GM23338 (cell line): ENCODE measurements around the gene ENTR1. TPM values are rescaled to one million over a fixed set of nuclear protein-coding genes. Genes with fewer than 3 reads are reported as not detected.

ENCODE experiments used
- ATAC-seq: fragments of 200-7000 bp; cut with Tn5 transposase; 3 replicates; pipeline ENCODE4 v1.9.1; 2020
- DNase-seq: peaks from one replicate; pipeline ENCODE4 v3.0.0-alpha.2; 2015; ENCODE audit warnings: low spot score
- H2AFZ ChIP-seq: fragments of 200-600 bp; sonication (generic); 2 replicates; pipeline ENCODE4 v1.8.0; 2016; ENCODE audit warnings: antibody characterized with exemption, mild to moderate bottlenecking, moderate library complexity
- H3F3A ChIP-seq: fragments of 200-600 bp; sonication (generic); replicated peaks from 2 replicates; pipeline ENCODE4 v1.8.0; 2017; ENCODE audit warnings: antibody characterized with exemption, mixed run types, low read depth
- H3K27ac ChIP-seq: fragments of 200-600 bp; sonication (generic); 2 replicates; pipeline ENCODE4 v1.6.1; 2016; ENCODE audit warnings: low read depth
- H3K27me3 ChIP-seq: fragments of 200-600 bp; sonication (generic); 2 replicates; pipeline ENCODE4 v1.8.0; 2016; ENCODE audit warnings: mild to moderate bottlenecking, mixed run types, moderate library complexity; ENCODE audit not compliant: insufficient read depth
- H3K36me3 ChIP-seq: fragments of 200-600 bp; sonication (generic); 2 replicates; pipeline ENCODE4 v1.8.0; 2016; ENCODE audit warnings: mild to moderate bottlenecking; ENCODE audit not compliant: insufficient read depth
- H3K4me1 ChIP-seq: fragments of 200-600 bp; sonication (generic); 2 replicates; pipeline ENCODE4 v1.8.0; 2016; ENCODE audit warnings: mild to moderate bottlenecking, moderate library complexity; ENCODE audit not compliant: insufficient read depth
- H3K4me2 ChIP-seq: fragments of 200-600 bp; sonication (generic); 2 replicates; pipeline ENCODE4 v1.7.1; 2017; ENCODE audit warnings: mixed run types
- H3K4me3 ChIP-seq: fragments of 200-600 bp; sonication (generic); 2 replicates; pipeline ENCODE4 v1.6.1; 2016; ENCODE audit warnings: mixed run types
- H3K79me2 ChIP-seq: fragments of 200-600 bp; sonication (generic); replicated peaks from 2 replicates; pipeline ENCODE4 v1.8.0; 2017; ENCODE audit warnings: mild to moderate bottlenecking; ENCODE audit not compliant: insufficient read depth
- H3K9me2 ChIP-seq: fragments of 200-600 bp; sonication (generic); 2 replicates; pipeline ENCODE4 v1.8.0; 2017; ENCODE audit not compliant: insufficient read depth
- H4K20me1 ChIP-seq: fragments of 200-600 bp; sonication (generic); replicated peaks from 2 replicates; pipeline ENCODE4 v1.8.0; 2017; ENCODE audit warnings: mild to moderate bottlenecking; ENCODE audit not compliant: insufficient read depth
- H3K27ac Mint-ChIP-seq: 2 replicates; pipeline ENCODE4 v1.8.0; 2020; ENCODE audit warnings: inconsistent platforms, mild to moderate bottlenecking, moderate library complexity, mixed read lengths
- H3K27me3 Mint-ChIP-seq: 3 replicates; pipeline ENCODE4 v1.8.0; 2022; ENCODE audit warnings: low read depth, mild to moderate bottlenecking, moderate library complexity, mixed read lengths, inconsistent platforms; ENCODE audit not compliant: insufficient read depth, poor library complexity
- H3K36me3 Mint-ChIP-seq: 3 replicates; pipeline ENCODE4 v1.8.0; 2021; ENCODE audit warnings: low read depth, mild to moderate bottlenecking, inconsistent platforms, moderate library complexity, mixed read lengths
- H3K4me1 Mint-ChIP-seq: 3 replicates; pipeline ENCODE4 v1.8.0; 2020; ENCODE audit warnings: mild to moderate bottlenecking, inconsistent platforms, mixed read lengths
- H3K4me3 Mint-ChIP-seq: 3 replicates; pipeline ENCODE4 v1.8.0; 2021; ENCODE audit warnings: moderate library complexity, mild to moderate bottlenecking, inconsistent platforms, mixed read lengths
- H3K9me3 Mint-ChIP-seq: 3 replicates; pipeline ENCODE4 v1.8.0; 2020; ENCODE audit warnings: moderate library complexity, mild to moderate bottlenecking, inconsistent platforms, mixed read lengths
- CREB1 ChIP-seq: fragments of 250-450 bp; sonication (Bioruptor Pico); IDR thresholded peaks from 2 replicates; pipeline ENCODE4 v1.5.0; 2020; ENCODE audit warnings: low read depth, mild to moderate bottlenecking, moderate library complexity
- ETS1 ChIP-seq: IDR thresholded peaks from 2 replicates; pipeline ENCODE4 v1.6.1; 2016; ENCODE audit warnings: antibody characterized with exemption
- EZH2phosphoT487 ChIP-seq: fragments of 200-600 bp; sonication (generic); IDR thresholded peaks from one replicate; pipeline ENCODE4 v1.8.1; 2018; ENCODE audit warnings: antibody characterized with exemption; ENCODE audit not compliant: unreplicated experiment
- JUNB ChIP-seq: IDR thresholded peaks from one replicate; pipeline ENCODE4 v1.6.1; 2016; ENCODE audit warnings: antibody characterized with exemption; ENCODE audit not compliant: unreplicated experiment
- POLR2AphosphoS5 ChIP-seq: IDR thresholded peaks from 2 replicates; pipeline ENCODE4 v1.6.1; 2016; ENCODE audit warnings: antibody characterized with exemption, low read depth
- ZNF462 ChIP-seq: fragments of 250-450 bp; sonication (Bioruptor Pico); IDR thresholded peaks from 2 replicates; pipeline ENCODE4 v1.5.0; 2020; ENCODE audit warnings: mild to moderate bottlenecking, moderate library complexity
- long read RNA-seq: library from polyadenylated mRNA; unstranded; transcript quantifications from one replicate; pipeline ENCODE4 v2.0.0, GENCODE V29; 2020; ENCODE audit not compliant: unreplicated experiment
- polyA plus RNA-seq: library from polyadenylated mRNA; unstranded; fragments of >200 nt; fragmentation: Nextera tagmentation; extraction: Ambion mirVana; gene quantifications from 2 replicates; pipeline ENCODE4 v1.2.1, GENCODE V29; 2016
- total RNA-seq: library from RNA; depleted of rRNA; stranded (reverse); fragments of >200 nt; shearing (Covaris generic); gene quantifications from 2 replicates; pipeline ENCODE4 v1.2.3, GENCODE V29; 2014; rRNA removed

The ENTR1 gene
- 79.7 and 91.9 TPM in 2 replicates for total RNA-seq
- 25.6 and 29.9 TPM in 2 replicates for polyA plus RNA-seq
- long read RNA-seq, partial matches to known transcripts: 4 of 8 reads
- long read RNA-seq, other reads (novel, unspliced or antisense): 2 of 8 reads

GRCh38 chr9:136410500-136411287, at the start of gene ENTR1, which contains the start of gene PMPCA:
Gene ENTR1 (minus strand): TSS chr9:136410614. CDS start chr9:136410397, 217 bp downstream.
Gene PMPCA (plus strand): TSS chr9:136410658. CDS start chr9:136410669, 11 bp downstream.
- H3K27me3 Mint-ChIP-seq: peaks cover 28% of the 10 kb centered on the region

More at GRCh38 chr9:136410500-136411287, at the start of gene ENTR1, which contains the start of gene PMPCA:
- Histone ChIP-seq H3K4me1 (peaks cover 17% of the 10 kb centered on the region; the same call in 1 of the 2 replicates), H3K4me3 (peak within 1 kb of the TSS; percentile 96), H3K27ac (peak within 1 kb of the TSS; percentile 76), H3F3A (peaks cover 20% of the 10 kb centered on the region; the same call in 1 of the 2 replicates), H3K27me3 (no peaks in the 10 kb centered on the region), H4K20me1 (peaks cover 24% of the 10 kb centered on the region), H3K79me2 (peaks cover 64% of the 10 kb centered on the region), H3K9me2 (no peaks in the 10 kb centered on the region), H3K36me3 (peaks cover 36% of the 10 kb centered on the region), H3K4me2 (peak within 1 kb of the TSS; percentile 99), H2AFZ (no peak within 1 kb of the TSS; the same call in 1 of the 2 replicates)
- peaks cover 20% of the 10 kb centered on the region for H3K4me1 Mint-ChIP-seq
- peak within 1 kb of the TSS; percentile 96 for H3K4me3 Mint-ChIP-seq
- no peaks in the 10 kb centered on the region for H3K9me3 Mint-ChIP-seq
- DNase-seq: peak; percentile 96
- peak; percentile 93 for TF ChIP-seq POLR2AphosphoS5
- peak; percentile 69 for TF ChIP-seq ETS1
- TF ChIP-seq CREB1 (CRISPR knock-in tag): peak; percentile 92
- TF ChIP-seq ZNF462 (CRISPR knock-in tag): no peak
- TF ChIP-seq JUNB: no peak
- no peak for TF ChIP-seq EZH2phosphoT487
- H3K36me3 Mint-ChIP-seq: peaks cover 68% of the 10 kb centered on the region
- H3K27ac Mint-ChIP-seq: peak within 1 kb of the TSS; percentile 96
- peak; percentile 77 for ATAC-seq
